HL-60/S4 treated with retinoic acid at 250 ng/mL for 4 days and 3 days (cell line): ENCODE results near the gene SH3RF3.

Source experiments
- in situ Hi-C: fragments of 300-500 bp; cut with MboI; formaldehyde crosslinking; loops from 2 replicates; pipeline ENCODE4 v1.7.0; 2022; ENCODE audit warnings: low sequenced_read_pairs

SH3RF3 gene

GRCh38 chr2:109272461-109272860 lies 143.5 kb downstream of the SH3RF3 start:
- in situ Hi-C loops: no loop called here

- in situ Hi-C loops: no loop called here
Observed at GRCh38 chr2:109275120-109276012, 146.4 kb downstream of the SH3RF3 start.

GRCh38 chr2:109277406-109277805 lies 148.4 kb downstream of the SH3RF3 start:
- in situ Hi-C loops: no loop called here

GRCh38 chr2:109279243-109279860 lies 150.3 kb downstream of the SH3RF3 start:
- in situ Hi-C loops: no loop called here

DNA sequence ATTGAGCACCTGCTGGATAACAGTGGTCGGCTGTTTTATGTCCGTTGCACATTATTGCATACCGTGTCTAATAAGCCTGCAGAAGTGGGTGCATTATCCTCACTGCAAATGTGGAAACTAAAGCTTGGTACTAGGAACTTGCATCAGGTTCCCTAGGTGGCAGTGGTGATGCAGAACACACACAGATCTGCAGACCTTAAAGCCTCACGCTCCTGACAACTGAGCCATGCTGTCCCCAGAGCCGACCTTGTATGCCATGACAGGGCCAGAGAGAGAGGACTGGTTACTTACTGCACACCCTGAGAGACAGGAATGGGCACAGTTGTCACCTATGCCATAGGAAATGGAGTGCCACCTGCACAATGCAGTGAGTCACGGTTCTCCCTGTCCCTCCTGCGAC lies 151.8 kb downstream of the SH3RF3 start:
- in situ Hi-C loops: no loop called here

GRCh38 chr2:109282360-109282759 lies 153.4 kb downstream of the SH3RF3 start:
- in situ Hi-C loops: no loop called here

DNA sequence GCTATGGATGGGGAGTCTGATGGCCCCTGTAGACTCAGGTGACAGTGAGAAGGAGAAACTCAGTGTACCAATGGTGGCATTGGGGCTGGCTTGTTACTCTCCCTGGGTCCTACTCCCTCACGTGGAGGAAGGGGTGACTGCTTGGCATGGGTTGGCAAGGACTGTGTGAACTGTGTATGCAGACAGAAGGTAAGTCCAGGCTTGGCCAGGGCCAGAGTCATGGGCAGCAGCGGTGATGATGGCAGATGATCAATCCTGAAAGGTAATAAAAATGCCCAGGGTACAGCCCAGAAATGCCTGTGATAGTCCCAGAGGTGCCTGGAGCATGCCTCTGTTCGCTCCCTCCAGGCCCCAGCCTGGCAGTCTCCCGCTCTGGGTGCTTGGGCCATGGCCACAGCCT lies 153.9 kb downstream of the SH3RF3 start:
- in situ Hi-C loops: no loop called here

GRCh38 chr2:109284826-109285225 lies 155.8 kb downstream of the SH3RF3 start:
- in situ Hi-C loops: no loop called here

GRCh38 chr2:109285244-109285651 lies 156.2 kb downstream of the SH3RF3 start:
- in situ Hi-C loops: no loop called here

GRCh38 chr2:109287413-109287812 lies 158.4 kb downstream of the SH3RF3 start:
- in situ Hi-C loops: no loop called here

GRCh38 chr2:109287838-109288237 lies 158.8 kb downstream of the SH3RF3 start:
- in situ Hi-C loops: no loop called here

DNA sequence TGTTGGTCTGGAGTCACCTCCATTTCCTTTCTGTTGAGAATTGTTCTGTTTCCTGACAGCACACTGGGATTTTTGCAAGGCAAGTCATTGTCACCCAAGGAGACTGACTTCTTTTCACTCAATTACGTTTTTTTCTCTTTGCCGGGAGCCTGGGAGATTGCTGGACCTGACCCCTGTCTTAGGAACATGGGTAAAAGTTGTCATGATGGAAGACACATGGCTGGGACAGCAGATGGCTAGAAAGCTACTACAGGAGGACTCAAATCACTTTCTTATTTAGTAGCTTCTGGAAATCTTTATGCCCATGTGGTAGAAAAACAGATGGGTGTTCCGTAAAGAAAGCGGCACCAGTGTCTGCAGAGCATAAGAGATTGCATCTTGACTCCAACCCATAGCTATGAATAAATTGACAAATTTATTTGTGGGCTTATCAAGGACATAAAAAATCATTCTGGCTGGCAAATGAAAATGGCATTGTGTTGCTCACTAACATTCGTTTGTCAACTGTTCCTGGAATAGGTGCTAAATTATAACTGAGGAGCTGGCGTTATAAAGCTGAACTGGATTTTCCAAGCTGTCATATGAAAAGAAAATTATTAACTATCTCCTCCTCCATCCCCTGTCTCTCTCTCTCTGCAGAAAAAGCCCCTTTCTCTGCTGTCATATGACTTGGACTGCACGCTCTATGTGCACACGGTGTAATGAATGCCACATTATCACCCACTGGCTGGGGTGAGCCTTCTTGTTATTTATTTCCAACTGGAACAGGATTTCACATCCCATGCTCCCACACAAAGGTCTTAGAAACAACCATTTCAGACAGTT lies 159.8 kb downstream of the SH3RF3 start:
- in situ Hi-C loops: no loop called here

GRCh38 chr2:109289504-109290222 lies 160.7 kb downstream of the SH3RF3 start:
- in situ Hi-C loops: no loop called here

DNA sequence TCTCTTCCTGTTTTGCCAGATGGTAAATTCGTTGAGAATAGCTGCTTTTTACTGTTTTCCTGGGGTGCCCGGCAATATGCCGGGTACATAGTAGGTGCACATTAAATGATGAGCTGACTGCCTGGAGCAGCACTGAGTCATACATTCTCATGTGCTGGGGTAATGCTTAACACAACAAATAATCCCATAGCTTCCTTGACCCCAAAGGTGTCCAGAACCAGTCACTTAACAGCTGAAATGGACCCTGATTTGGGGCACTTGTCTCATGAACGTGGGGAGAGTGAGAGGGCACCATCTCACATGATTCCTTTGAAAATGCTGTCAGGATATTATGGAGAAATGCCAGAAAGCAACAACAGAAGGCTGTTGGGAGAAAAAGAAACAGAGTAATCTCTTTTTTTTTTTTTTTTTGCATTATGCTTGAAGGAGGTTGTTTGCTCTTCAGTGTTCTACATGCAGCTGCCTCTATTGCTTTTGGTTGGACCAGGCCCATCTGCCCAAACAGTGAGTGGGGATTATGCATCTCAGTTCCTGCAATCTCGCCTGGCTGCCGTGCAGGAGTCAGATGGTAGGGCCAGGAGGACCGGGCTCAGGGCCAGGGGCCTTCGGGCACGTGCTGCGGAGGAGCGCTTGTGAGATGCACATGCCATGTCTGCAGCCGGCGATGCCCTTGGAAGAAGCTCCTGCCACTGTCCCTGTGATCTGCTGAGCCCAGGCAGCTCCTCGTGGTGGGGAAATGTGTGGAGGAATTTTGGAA lies 162.1 kb downstream of the SH3RF3 start:
- in situ Hi-C loops: no loop called here

DNA sequence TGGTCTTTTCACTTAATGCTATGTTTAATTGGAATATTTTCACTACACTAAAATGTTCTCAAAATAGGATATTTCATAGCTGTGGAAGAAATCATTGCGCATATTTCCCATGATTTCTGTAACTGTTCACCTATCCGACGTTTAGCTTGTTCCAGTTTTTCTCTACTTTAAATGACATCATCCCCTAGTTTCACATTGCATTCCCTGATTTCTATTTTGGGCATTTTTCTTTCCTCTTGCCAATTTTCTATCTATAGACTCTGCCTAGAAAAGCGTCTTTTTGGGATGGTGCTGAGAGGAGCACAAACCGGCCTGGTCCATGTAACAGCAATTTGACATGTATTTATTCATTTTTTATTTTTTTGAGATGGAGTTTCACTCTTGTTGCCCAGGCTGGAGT lies 163.4 kb downstream of the SH3RF3 start:
- in situ Hi-C loops: no loop called here

GRCh38 chr2:109293663-109294062 lies 164.7 kb downstream of the SH3RF3 start:
- in situ Hi-C loops: no loop called here

- in situ Hi-C loops: no loop called here
Observed at GRCh38 chr2:109294523-109294922, 165.5 kb downstream of the SH3RF3 start.

GRCh38 chr2:109295070-109295780 lies 166.2 kb downstream of the SH3RF3 start:
- in situ Hi-C loops: no loop called here

- in situ Hi-C loops: no loop called here
Observed at GRCh38 chr2:109295781-109296117, 166.7 kb downstream of the SH3RF3 start.
